SK-N-SH (cell line): Measurements from ENCODE around the gene SIRPB2. TPM values are rescaled to one million over a fixed set of nuclear protein-coding genes. Genes with fewer than 3 reads are reported as not detected.

ENCODE experiments used
- CTCF ChIA-PET: fragments of 300-600, 350-600 bp; formaldehyde crosslinking; extraction: SDS; loops from one replicate; lab custom pipeline; 2021; lab: Yijun Ruan, JAX
- POLR2A ChIA-PET: fragments of 350-600 bp; sonication (Branson Sonifier 250); formaldehyde crosslinking; extraction: SDS; loops from one replicate; lab custom pipeline; 2020; ENCODE audit warnings: antibody characterized with exemption, inconsistent platforms; lab: Yijun Ruan, JAX
- DNase-seq: peaks from one replicate; pipeline ENCODE4 v3.0.0; 2012
- H2AFZ ChIP-seq: fragments of 200-600 bp; sonication (generic); 2 replicates; pipeline ENCODE4 v1.8.1; 2016; ENCODE audit warnings: antibody characterized with exemption, mild to moderate bottlenecking, low read depth
- H3F3A ChIP-seq: fragments of 200-600 bp; sonication (generic); replicated peaks from 2 replicates; pipeline ENCODE3; 2016; ENCODE audit warnings: antibody characterized with exemption, mild to moderate bottlenecking; ENCODE audit not compliant: insufficient read depth
- H3K27ac ChIP-seq, 2 experiments: fragments of 200-500 bp in 1 of 2; fragments of 200-600 bp in 1 of 2; sonication (Bioruptor generic) in 1 of 2; sonication (generic), shearing (Covaris generic) in 1 of 2; 2 replicates each; pipeline versions ENCODE4 v1.5.1 to v1.6.1; 2014 to 2016; ENCODE audit warnings: low read depth in 2 of 2, inconsistent platforms in 1 of 2, low read length in 1 of 2, mild to moderate bottlenecking in 1 of 2, mixed read lengths in 1 of 2
- H3K27me3 ChIP-seq: fragments of 200-600 bp; sonication (generic), shearing (Covaris generic); 2 replicates; pipeline ENCODE4 v1.6.1; 2016; ENCODE audit warnings: mixed run types; ENCODE audit not compliant: insufficient read depth
- H3K36me3 ChIP-seq, 2 experiments: fragments of 200-500 bp in 1 of 2; fragments of 200-600 bp in 1 of 2; sonication (Bioruptor generic) in 1 of 2; sonication (generic) in 1 of 2; replicated peaks in 1 of 2; 2 replicates each; pipeline versions ENCODE3 to v1.5.1; 2014 to 2016; ENCODE audit warnings: low read length in 1 of 2, mild to moderate bottlenecking in 1 of 2; ENCODE audit not compliant: insufficient read depth in 2 of 2, control insufficient read depth in 1 of 2
- H3K4me1 ChIP-seq, 2 experiments: fragments of 200-500 bp in 1 of 2; fragments of 200-600 bp in 1 of 2; sonication (Bioruptor generic) in 1 of 2; sonication (generic), shearing (Covaris generic) in 1 of 2; 2 replicates each; pipeline versions ENCODE4 v1.5.1 to v1.6.1; 2014 to 2016; ENCODE audit warnings: low read depth in 1 of 2, low read length in 1 of 2, mixed run types in 1 of 2; ENCODE audit not compliant: insufficient read depth in 2 of 2, control insufficient read depth in 1 of 2
- H3K4me2 ChIP-seq: fragments of 200-600 bp; sonication (generic), shearing (Covaris generic); 2 replicates; pipeline ENCODE4 v1.6.1; 2017; ENCODE audit warnings: mixed run types
- H3K4me3 ChIP-seq, 2 experiments: fragments of 200-500 bp in 1 of 2; fragments of 200-600 bp in 1 of 2; sonication (Bioruptor generic) in 1 of 2; sonication (generic), shearing (Covaris generic) in 1 of 2; 2 replicates each; pipeline versions ENCODE4 v1.5.1 to v1.8.1; 2014 to 2016; ENCODE audit warnings: low read depth in 2 of 2, inconsistent platforms in 1 of 2, low read length in 1 of 2, mild to moderate bottlenecking in 1 of 2, mixed read lengths in 1 of 2, moderate library complexity in 1 of 2
- H3K79me2 ChIP-seq: fragments of 200-600 bp; sonication (generic); 2 replicates; pipeline ENCODE4 v1.8.1; 2017; ENCODE audit warnings: mild to moderate bottlenecking; ENCODE audit not compliant: insufficient read depth
- H3K9ac ChIP-seq: fragments of 200-600 bp; sonication (generic); 2 replicates; pipeline ENCODE4 v1.6.1; 2017; ENCODE audit warnings: mixed run types
- H3K9me2 ChIP-seq: fragments of 200-600 bp; sonication (generic); 2 replicates; pipeline ENCODE4 v1.6.1; 2017; ENCODE audit warnings: mixed run types
- H3K9me3 ChIP-seq: fragments of 200-600 bp; sonication (generic); 2 replicates; pipeline ENCODE4 v1.6.1; 2017; ENCODE audit warnings: mixed run types, mild to moderate bottlenecking, moderate library complexity
- H4K20me1 ChIP-seq: fragments of 200-600 bp; sonication (generic); 2 replicates; pipeline ENCODE4 v1.6.1; 2017; ENCODE audit warnings: mild to moderate bottlenecking, mixed run types; ENCODE audit not compliant: insufficient read depth
- CHD2 ChIP-seq: fragments of 150-350 bp; IDR thresholded peaks from 2 replicates; pipeline ENCODE4 v1.6.1; 2018; ENCODE audit warnings: low read length; ENCODE audit not compliant: partially characterized antibody
- ELF1 ChIP-seq: IDR thresholded peaks from 2 replicates; pipeline ENCODE4 v1.4.0; 2012
- EZH2phosphoT487 ChIP-seq: fragments of 200-600 bp; sonication (generic); IDR thresholded peaks from 2 replicates; pipeline ENCODE4 v1.6.1; 2017; ENCODE audit warnings: low read depth, mixed run types, mild to moderate bottlenecking, antibody characterized with exemption, moderate library complexity, borderline replicate concordance
- FOXJ3 ChIP-seq: sonication (generic); formaldehyde crosslinking; IDR thresholded peaks from 2 replicates; pipeline ENCODE4 v1.5.1; 2020; ENCODE audit warnings: mild to moderate bottlenecking, missing genetic modification reagents
- FOXM1 ChIP-seq: IDR thresholded peaks from 2 replicates; pipeline ENCODE4 v1.4.0; 2012; ENCODE audit warnings: low read depth, mild to moderate bottlenecking
- GATA2 ChIP-seq: sonication (generic); formaldehyde crosslinking; IDR thresholded peaks from 2 replicates; pipeline ENCODE4 v1.5.0; 2020; ENCODE audit warnings: mild to moderate bottlenecking, missing genetic modification reagents
- JUND ChIP-seq: IDR thresholded peaks from 2 replicates; pipeline ENCODE4 v1.4.0; 2012
- NRF1 ChIP-seq: IDR thresholded peaks from 2 replicates; pipeline ENCODE4 v1.6.1; 2012; ENCODE audit warnings: low read depth, mild to moderate bottlenecking, low read length
- PBX3 ChIP-seq: IDR thresholded peaks from 2 replicates; pipeline ENCODE4; 2012
- POLR2AphosphoS5 ChIP-seq: IDR thresholded peaks from 2 replicates; pipeline ENCODE4 v1.6.1; 2012; ENCODE audit warnings: low read depth, low read length
- REST ChIP-seq: IDR thresholded peaks from 2 replicates; pipeline ENCODE4 v1.6.1; 2012; ENCODE audit warnings: mild to moderate bottlenecking, low read depth, low read length, moderate library complexity
- RFX5 ChIP-seq: IDR thresholded peaks from 2 replicates; pipeline ENCODE4 v1.6.1; 2012; ENCODE audit warnings: mild to moderate bottlenecking, improper control_type of control experiment, low read length
- RXRA ChIP-seq: IDR thresholded peaks from 2 replicates; pipeline ENCODE4 v1.4.0; 2012; ENCODE audit warnings: low read depth, mild to moderate bottlenecking, borderline replicate concordance
- TEAD4 ChIP-seq: IDR thresholded peaks from 2 replicates; pipeline ENCODE4 v1.4.0; 2012; ENCODE audit warnings: mild to moderate bottlenecking, borderline replicate concordance; ENCODE audit not compliant: insufficient read depth
- USF2 ChIP-seq: fragments of 150-350 bp; IDR thresholded peaks from 2 replicates; pipeline ENCODE4 v1.6.1; 2017; ENCODE audit warnings: antibody characterized with exemption, low read length, low read depth, borderline replicate concordance
- YY1 ChIP-seq: IDR thresholded peaks from 2 replicates; pipeline ENCODE4 v1.4.0; 2012; ENCODE audit warnings: low read depth, mild to moderate bottlenecking
- ZBTB33 ChIP-seq: IDR thresholded peaks from 2 replicates; pipeline ENCODE4 v1.4.0; 2012; ENCODE audit warnings: low read depth, borderline replicate concordance
- WGBS: methylation state at CpG from one replicate; pipeline ENCODE4 v1.1.6; 2017; ENCODE audit warnings: low lambda C conversion rate; 5-methylcytosine and 5-hydroxymethylcytosine counted together
- polyA plus RNA-seq, 3 experiments: library from polyadenylated mRNA; depleted of rRNA; stranded (reverse); fragments of >200 nt; gene quantifications; 2 replicates each; pipeline ENCODE4 v1.2.3, GENCODE V29; 2012
- TF ChIP-seq, protein P1 (sequence below): IDR thresholded peaks from 2 replicates; pipeline ENCODE4 v1.4.0; 2012; ENCODE audit warnings: low read depth, borderline replicate concordance
- TF ChIP-seq, protein P2 (sequence below): IDR thresholded peaks from 2 replicates; pipeline ENCODE4 v1.4.0; 2012; ENCODE audit warnings: low read depth

SIRPB2 gene
- polyA plus RNA-seq, 1 of the 3 experiments (the other 2 are of a cell fraction): not detected

DNA sequence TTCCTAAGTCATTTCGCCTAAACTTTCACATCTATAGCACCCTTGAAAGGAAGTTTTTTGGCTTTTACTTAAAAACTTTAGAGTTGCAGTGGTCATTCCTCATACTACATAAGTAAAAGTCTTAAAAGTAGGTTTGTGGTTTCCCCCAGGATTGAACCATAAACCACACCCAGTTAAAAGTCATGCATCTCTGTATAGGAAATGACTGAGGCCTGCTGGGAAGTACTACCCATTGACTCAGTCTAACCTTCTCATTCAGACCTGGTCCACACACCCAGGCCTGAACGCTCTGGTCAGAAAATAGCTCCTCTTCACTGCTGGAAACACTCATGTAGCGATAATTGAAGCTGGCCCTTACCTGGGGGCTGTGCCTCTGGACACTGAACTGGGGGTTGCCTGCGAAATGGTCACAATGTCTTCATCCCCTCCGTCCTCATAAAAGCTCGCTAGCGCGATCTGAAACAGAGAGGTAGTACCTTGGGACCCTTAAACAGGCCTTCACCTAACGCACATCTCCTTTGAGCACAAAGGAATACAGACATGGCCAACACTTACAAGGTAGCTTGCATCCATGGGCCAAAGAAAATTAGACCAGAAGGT, 27.1 kb downstream of the SIRPB2 start:
- peaks cover 23 to 46% of the 10 kb centered on the region in 2 experiments for H3K36me3 ChIP-seq
- TF ChIP-seq YY1 (no peak), FOXJ3 (CRISPR knock-in tag) (no peak), PBX3 (no peak), ELF1 (no peak), ZBTB33 (no peak), USF2 (no peak), REST (no peak), GATA2 (CRISPR knock-in tag) (no peak), FOXM1 (no peak), CHD2 (no peak), TEAD4 (no peak), RFX5 (no peak), POLR2AphosphoS5 (no peak), EZH2phosphoT487 (no peak), RXRA (no peak), NRF1 (no peak), JUND (no peak)
- TF ChIP-seq, protein P1, sequence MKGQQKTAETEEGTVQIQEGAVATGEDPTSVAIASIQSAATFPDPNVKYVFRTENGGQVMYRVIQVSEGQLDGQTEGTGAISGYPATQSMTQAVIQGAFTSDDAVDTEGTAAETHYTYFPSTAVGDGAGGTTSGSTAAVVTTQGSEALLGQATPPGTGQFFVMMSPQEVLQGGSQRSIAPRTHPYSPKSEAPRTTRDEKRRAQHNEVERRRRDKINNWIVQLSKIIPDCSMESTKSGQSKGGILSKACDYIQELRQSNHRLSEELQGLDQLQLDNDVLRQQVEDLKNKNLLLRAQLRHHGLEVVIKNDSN: no peak
- TF ChIP-seq, protein P2, sequence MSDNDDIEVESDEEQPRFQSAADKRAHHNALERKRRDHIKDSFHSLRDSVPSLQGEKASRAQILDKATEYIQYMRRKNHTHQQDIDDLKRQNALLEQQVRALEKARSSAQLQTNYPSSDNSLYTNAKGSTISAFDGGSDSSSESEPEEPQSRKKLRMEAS: no peak
- no peak overlapping the region for H3K27ac ChIP-seq
- no peak overlapping the region for H3K9ac ChIP-seq
- H3K79me2 ChIP-seq: peaks cover 72% of the 10 kb centered on the region
- DNase-seq: no peak
- no peak overlapping the region for H2AFZ ChIP-seq
- ChIA-PET CTCF (no interaction called here), POLR2A (no interaction called here)
- H4K20me1 ChIP-seq: peaks cover 42% of the 10 kb centered on the region
- 94% methylated on average over 9 of the region's 9 CpGs for WGBS
- no peaks in the 10 kb centered on the region for H3F3A ChIP-seq
- no peaks in the 10 kb centered on the region for H3K9me2 ChIP-seq
- H3K27me3 ChIP-seq: no peaks in the 10 kb centered on the region
- H3K4me1 ChIP-seq: peaks cover 11 to 15% of the 10 kb centered on the region in 2 experiments; a peak in 1 of 4 replicates
- no peak overlapping the region for H3K4me2 ChIP-seq
- no peaks in the 10 kb centered on the region for H3K9me3 ChIP-seq
- no peak overlapping the region for H3K4me3 ChIP-seq
